Endothelial cell (in vitro differentiated cells): Measurements from ENCODE around the gene P2RY13. TPM values are rescaled to one million over a fixed set of nuclear protein-coding genes. Genes with fewer than 3 reads are reported as not detected.
A peak's percentile ranks its signal among the peaks of the same experiment; 100 is the strongest.

Experiments
- DNase-seq: peaks from one replicate; pipeline ENCODE4 v3.0.0; 2021; ENCODE audit warnings: low spot score
- H3K27ac Mint-ChIP-seq: one replicate; pipeline ENCODE4 v1.8.0; 2021; ENCODE audit warnings: mixed read lengths, inconsistent platforms; ENCODE audit not compliant: unreplicated experiment
- H3K27me3 Mint-ChIP-seq: one replicate; pipeline ENCODE4 v1.8.0; 2021; ENCODE audit warnings: mild to moderate bottlenecking, moderate library complexity, mixed read lengths, inconsistent platforms; ENCODE audit not compliant: unreplicated experiment
- H3K36me3 Mint-ChIP-seq: one replicate; pipeline ENCODE4 v1.8.0; 2021; ENCODE audit warnings: mild to moderate bottlenecking, low read depth, mixed read lengths, inconsistent platforms; ENCODE audit not compliant: unreplicated experiment
- H3K4me1 Mint-ChIP-seq: one replicate; pipeline ENCODE4 v1.8.0; 2021; ENCODE audit warnings: mild to moderate bottlenecking, mixed read lengths, inconsistent platforms; ENCODE audit not compliant: unreplicated experiment
- H3K4me3 Mint-ChIP-seq: one replicate; pipeline ENCODE4 v1.8.0; 2021; ENCODE audit warnings: mild to moderate bottlenecking, mixed read lengths, inconsistent platforms; ENCODE audit not compliant: unreplicated experiment
- H3K9me3 Mint-ChIP-seq: one replicate; pipeline ENCODE4 v1.8.0; 2021; ENCODE audit warnings: mixed read lengths, inconsistent platforms; ENCODE audit not compliant: unreplicated experiment
- CTCF ChIP-seq: fragments of 200-600 bp; sonication (generic); IDR thresholded peaks from one replicate; pipeline ENCODE4 v1.5.0; 2021; ENCODE audit warnings: antibody characterized with exemption; ENCODE audit not compliant: unreplicated experiment
- total RNA-seq: library from RNA; stranded (reverse); fragmentation: NEBNext Ultra II Directional; extraction: Animal tissue kit (Norgen Biotek cat#: 25700); gene quantifications from one replicate; pipeline ENCODE4 v1.2.1, GENCODE V29; 2021; ENCODE audit not compliant: unreplicated experiment

The P2RY13 gene
- total RNA-seq, 1 donor from 2014 or later, result not detected

- no peak for TF ChIP-seq CTCF
- Mint-ChIP-seq H3K27ac (peak overlapping the region; percentile 55), H3K4me1 (peaks cover 9% of the 10 kb centered on the region), H3K9me3 (no peaks in the 10 kb centered on the region), H3K27me3 (no peaks in the 10 kb centered on the region), H3K36me3 (no peaks in the 10 kb centered on the region), H3K4me3 (no peak overlapping the region)
- DNase-seq, result no peak
These were observed 2.3 kb upstream of the P2RY13 start for GRCh38 chr3:151331696-151332095.

GRCh38 chr3:151330899-151331298, 1.6 kb upstream of the P2RY13 start:
- peaks cover 9% of the 10 kb centered on the region for H3K4me1 Mint-ChIP-seq
- no peaks in the 10 kb centered on the region for H3K36me3 Mint-ChIP-seq
- no peak overlapping the region for H3K27ac Mint-ChIP-seq
- H3K4me3 Mint-ChIP-seq, result no peak overlapping the region
- no peaks in the 10 kb centered on the region for H3K27me3 Mint-ChIP-seq
- no peaks in the 10 kb centered on the region for H3K9me3 Mint-ChIP-seq
- TF ChIP-seq CTCF, result no peak
- no peak for DNase-seq

GRCh38 chr3:151330379-151330778, 1.0 kb upstream of the P2RY13 start:
- no peak overlapping the region for H3K4me3 Mint-ChIP-seq
- peaks cover 9% of the 10 kb centered on the region for H3K4me1 Mint-ChIP-seq
- no peak for DNase-seq
- no peaks in the 10 kb centered on the region for H3K36me3 Mint-ChIP-seq
- H3K27me3 Mint-ChIP-seq, result no peaks in the 10 kb centered on the region
- no peak for TF ChIP-seq CTCF
- H3K9me3 Mint-ChIP-seq, result no peaks in the 10 kb centered on the region
- no peak overlapping the region for H3K27ac Mint-ChIP-seq

- no peak overlapping the region for H3K4me3 Mint-ChIP-seq
These were observed 902 bp downstream of the P2RY13 start for GRCh38 chr3:151328298-151328995.

More at GRCh38 chr3:151328298-151328995, 902 bp downstream of the P2RY13 start:
- peaks cover 9% of the 10 kb centered on the region for H3K4me1 Mint-ChIP-seq
- H3K27ac Mint-ChIP-seq, result peak overlapping the region; percentile 26
- no peak for TF ChIP-seq CTCF
- H3K27me3 Mint-ChIP-seq, result no peaks in the 10 kb centered on the region
- no peaks in the 10 kb centered on the region for H3K36me3 Mint-ChIP-seq
- H3K9me3 Mint-ChIP-seq, result no peaks in the 10 kb centered on the region
- no peak for DNase-seq
